Measurements from ENCODE around the gene ACER3.

The ACER3 gene

DNA sequence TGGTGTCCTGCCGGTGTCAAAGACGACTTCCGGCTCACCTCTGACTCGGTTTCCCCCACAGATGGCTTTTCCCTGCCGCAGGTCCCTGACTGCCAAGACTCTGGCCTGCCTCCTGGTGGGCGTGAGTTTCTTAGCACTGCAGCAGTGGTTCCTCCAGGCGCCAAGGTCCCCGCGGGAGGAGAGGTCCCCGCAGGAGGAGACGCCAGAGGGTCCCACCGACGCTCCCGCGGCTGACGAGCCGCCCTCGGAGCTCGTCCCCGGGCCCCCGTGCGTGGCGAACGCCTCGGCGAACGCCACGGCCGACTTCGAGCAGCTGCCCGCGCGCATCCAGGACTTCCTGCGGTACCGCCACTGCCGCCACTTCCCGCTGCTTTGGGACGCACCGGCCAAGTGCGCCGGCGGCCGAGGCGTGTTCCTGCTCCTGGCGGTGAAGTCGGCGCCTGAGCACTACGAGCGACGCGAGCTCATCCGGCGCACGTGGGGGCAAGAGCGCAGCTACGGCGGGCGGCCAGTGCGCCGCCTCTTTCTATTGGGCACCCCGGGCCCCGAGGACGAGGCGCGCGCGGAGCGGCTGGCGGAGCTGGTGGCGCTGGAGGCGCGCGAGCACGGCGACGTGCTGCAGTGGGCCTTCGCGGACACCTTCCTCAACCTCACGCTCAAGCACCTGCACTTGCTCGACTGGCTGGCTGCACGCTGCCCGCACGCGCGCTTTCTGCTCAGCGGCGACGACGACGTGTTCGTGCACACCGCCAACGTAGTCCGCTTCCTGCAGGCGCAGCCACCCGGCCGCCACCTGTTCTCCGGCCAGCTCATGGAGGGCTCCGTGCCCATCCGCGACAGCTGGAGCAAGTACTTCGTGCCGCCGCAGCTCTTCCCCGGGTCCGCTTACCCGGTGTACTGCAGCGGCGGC is 179.0 kb downstream of the ACER3 start:
- no peak for TF ChIP-seq BHLHE40 (IDR thresholded peaks at IDR 0.05; ENCODE audit: borderline replicate concordance)
- no peak for TF ChIP-seq FOXM1 (IDR thresholded peaks at IDR 0.05; ENCODE audit: borderline replicate concordance)
- no peak for TF ChIP-seq LEF1 (IDR thresholded peaks at IDR 0.05; ENCODE audit: borderline replicate concordance)
- TF ChIP-seq ELF4 (IDR thresholded peaks at IDR 0.05) = no peak
- no peak for TF ChIP-seq ARNT (IDR thresholded peaks at IDR 0.05)
- TF ChIP-seq FOXK2 (IDR thresholded peaks at IDR 0.05) = no peak
- TF ChIP-seq SP1 (IDR thresholded peaks at IDR 0.05) = no peak
- TF ChIP-seq FOXA1 (IDR thresholded peaks at IDR 0.05) = no peak
- no peak for DNase-seq (ENCODE audit: extremely low spot score)
- ChIA-PET CTCF (interaction anchor here (0.6 to 0.9 kb wide), 3 partner anchors 120 to 318 kb away, joined by 3 read pairs; no protein-coding TSS in a partner anchor), POLR2A (no interaction called here)

DNA sequence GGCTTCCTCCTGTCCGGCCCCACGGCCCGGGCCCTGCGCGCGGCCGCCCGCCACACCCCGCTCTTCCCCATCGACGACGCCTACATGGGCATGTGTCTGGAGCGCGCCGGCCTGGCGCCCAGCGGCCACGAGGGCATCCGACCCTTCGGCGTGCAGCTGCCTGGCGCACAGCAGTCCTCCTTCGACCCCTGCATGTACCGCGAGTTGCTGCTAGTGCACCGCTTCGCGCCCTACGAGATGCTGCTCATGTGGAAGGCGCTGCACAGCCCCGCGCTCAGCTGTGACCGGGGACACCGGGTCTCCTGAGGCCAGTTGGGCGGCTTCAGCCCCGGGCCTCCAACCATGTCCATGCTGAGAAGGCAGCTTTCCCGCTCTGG is 179.7 kb downstream of the ACER3 start:
- POLR2A ChIA-PET = no interaction called here
- no peak for DNase-seq (ENCODE audit: extremely low spot score)
- TF ChIP-seq LEF1 (IDR thresholded peaks at IDR 0.05; ENCODE audit: borderline replicate concordance) (no peak), HDGF (IDR thresholded peaks at IDR 0.05; ENCODE audit: borderline replicate concordance) (no peak)
- CTCF ChIA-PET = interaction anchor here (0.7 kb wide), 1 partner anchor 82 kb away, joined by 5 read pairs; no protein-coding TSS in a partner anchor

DNA sequence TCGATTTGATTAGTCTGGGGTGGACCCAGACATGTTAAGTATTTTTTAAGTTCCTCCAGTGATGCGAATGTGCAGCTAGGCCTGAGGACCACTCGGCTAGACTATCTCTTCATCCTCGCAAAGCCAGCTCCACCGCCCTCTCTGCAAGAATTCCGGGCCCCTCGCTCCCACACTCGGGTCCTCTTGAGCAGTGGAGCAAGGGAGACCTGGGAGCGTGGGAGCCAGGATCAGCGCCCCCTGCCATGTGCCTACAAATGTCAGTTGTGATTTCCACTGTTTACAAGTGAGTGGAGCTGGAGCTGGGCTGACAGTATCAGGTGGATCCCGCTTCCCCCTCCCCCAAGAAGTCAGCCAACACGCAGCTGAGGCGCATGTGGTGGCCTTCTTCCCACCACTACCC is 180.2 kb downstream of the ACER3 start:
- no peak for TF ChIP-seq HDGF (IDR thresholded peaks at IDR 0.05; ENCODE audit: borderline replicate concordance)
- TF ChIP-seq, protein P1, sequence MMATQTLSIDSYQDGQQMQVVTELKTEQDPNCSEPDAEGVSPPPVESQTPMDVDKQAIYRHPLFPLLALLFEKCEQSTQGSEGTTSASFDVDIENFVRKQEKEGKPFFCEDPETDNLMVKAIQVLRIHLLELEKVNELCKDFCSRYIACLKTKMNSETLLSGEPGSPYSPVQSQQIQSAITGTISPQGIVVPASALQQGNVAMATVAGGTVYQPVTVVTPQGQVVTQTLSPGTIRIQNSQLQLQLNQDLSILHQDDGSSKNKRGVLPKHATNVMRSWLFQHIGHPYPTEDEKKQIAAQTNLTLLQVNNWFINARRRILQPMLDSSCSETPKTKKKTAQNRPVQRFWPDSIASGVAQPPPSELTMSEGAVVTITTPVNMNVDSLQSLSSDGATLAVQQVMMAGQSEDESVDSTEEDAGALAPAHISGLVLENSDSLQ (IDR thresholded peaks at IDR 0.05) = no peak
- no peak for TF ChIP-seq ARNT (IDR thresholded peaks at IDR 0.05)
- TF ChIP-seq L3MBTL2 (conservative IDR thresholded peaks at IDR 0.05) = no peak
- no peak for TF ChIP-seq BHLHE40 (IDR thresholded peaks at IDR 0.05; ENCODE audit: borderline replicate concordance)
- no peak for TF ChIP-seq TARDBP (IDR thresholded peaks at IDR 0.05)
- no peak for TF ChIP-seq FOXM1 (IDR thresholded peaks at IDR 0.05; ENCODE audit: borderline replicate concordance)
- no peak for TF ChIP-seq ZNF384 (IDR thresholded peaks at IDR 0.05)
- no peak for TF ChIP-seq NFRKB (IDR thresholded peaks at IDR 0.05)
- no peak for TF ChIP-seq LEF1 (IDR thresholded peaks at IDR 0.05; ENCODE audit: borderline replicate concordance)
- ChIA-PET CTCF (interaction anchor here (0.7 kb wide), 1 partner anchor 82 kb away, joined by 5 read pairs; no protein-coding TSS in a partner anchor), POLR2A (no interaction called here)
- no peak for DNase-seq (ENCODE audit: extremely low spot score)

DNA sequence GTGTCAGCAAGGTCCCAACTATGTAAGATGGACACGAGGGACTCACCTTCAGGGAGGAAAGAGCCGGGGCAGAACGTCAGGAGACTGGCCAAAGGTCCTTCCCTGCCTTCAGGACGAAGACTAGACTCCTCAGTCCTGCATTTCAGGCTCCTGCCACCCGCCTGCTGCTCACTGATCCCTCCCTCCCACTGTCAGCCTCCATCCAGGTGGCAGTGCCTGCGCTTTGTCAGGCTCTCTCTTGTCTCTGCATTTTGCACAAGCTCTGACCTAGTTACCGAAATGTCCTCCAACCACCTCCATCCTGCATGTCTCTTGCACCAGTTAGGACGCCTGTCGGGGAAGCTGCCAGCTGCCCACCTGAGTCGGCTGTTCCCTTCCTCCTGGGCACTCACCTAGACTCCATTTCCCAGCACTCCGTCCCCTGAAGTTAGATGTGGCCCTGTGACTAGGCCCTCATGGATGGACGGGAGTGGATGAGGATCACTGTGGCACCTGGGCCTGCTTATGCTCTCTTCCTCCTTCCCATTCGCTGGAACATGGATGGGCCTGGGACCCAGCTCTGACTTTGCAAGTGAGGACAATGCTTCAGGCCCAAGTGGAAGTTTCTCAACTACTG is 181.5 kb downstream of the ACER3 start:
- CTCF ChIA-PET = interaction anchor here (1.1 kb wide), 1 partner anchor 8 kb away, joined by 4 read pairs; the partner anchor contains the start of gene B3GNT6
- DNase-seq (ENCODE audit: extremely low spot score) = no peak
- TF ChIP-seq LEF1 (IDR thresholded peaks at IDR 0.05; ENCODE audit: borderline replicate concordance) = no peak
- TF ChIP-seq CTBP1 (IDR thresholded peaks at IDR 0.05; ENCODE audit: borderline replicate concordance) = no peak
- no peak for TF ChIP-seq ZNF384 (IDR thresholded peaks at IDR 0.05)
- no peak for TF ChIP-seq SUZ12 (IDR thresholded peaks at IDR 0.05)
- TF ChIP-seq NFRKB (IDR thresholded peaks at IDR 0.05) = no peak
- TF ChIP-seq TARDBP (IDR thresholded peaks at IDR 0.05) = no peak
- no peak for TF ChIP-seq FOXM1 (IDR thresholded peaks at IDR 0.05; ENCODE audit: borderline replicate concordance)
- POLR2A ChIA-PET = no interaction called here

DNA sequence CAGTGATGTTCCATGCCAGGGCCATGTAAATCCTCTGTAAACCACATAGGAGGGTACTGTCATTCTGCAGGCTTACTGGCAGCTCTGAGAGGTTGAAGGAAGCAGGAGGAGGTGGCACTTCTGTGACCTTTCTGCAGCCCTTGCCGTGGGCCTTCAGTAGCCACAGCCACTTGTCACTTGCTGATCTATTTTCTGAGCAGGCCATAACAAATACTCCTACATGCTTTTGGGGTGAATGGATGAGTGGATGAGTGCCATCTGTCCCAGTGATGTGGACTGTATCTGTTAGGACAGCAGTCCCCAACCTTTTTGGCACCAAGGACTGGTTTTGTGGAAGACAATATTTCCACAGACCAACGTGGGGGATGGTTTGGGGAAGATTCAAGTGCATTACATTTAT is 183.6 kb downstream of the ACER3 start:
- ChIA-PET POLR2A (no interaction called here), CTCF (interaction anchor here (2.1 kb wide), 1 partner anchor 47 kb away, joined by 8 read pairs; no protein-coding TSS in a partner anchor)
- DNase-seq (ENCODE audit: extremely low spot score) = no peak
- TF ChIP-seq NFRKB (IDR thresholded peaks at IDR 0.05) (no peak), LEF1 (IDR thresholded peaks at IDR 0.05; ENCODE audit: borderline replicate concordance) (no peak), FOXM1 (IDR thresholded peaks at IDR 0.05; ENCODE audit: borderline replicate concordance) (no peak), BHLHE40 (IDR thresholded peaks at IDR 0.05; ENCODE audit: borderline replicate concordance) (no peak), TARDBP (IDR thresholded peaks at IDR 0.05) (no peak), ZNF384 (IDR thresholded peaks at IDR 0.05) (no peak)

DNA sequence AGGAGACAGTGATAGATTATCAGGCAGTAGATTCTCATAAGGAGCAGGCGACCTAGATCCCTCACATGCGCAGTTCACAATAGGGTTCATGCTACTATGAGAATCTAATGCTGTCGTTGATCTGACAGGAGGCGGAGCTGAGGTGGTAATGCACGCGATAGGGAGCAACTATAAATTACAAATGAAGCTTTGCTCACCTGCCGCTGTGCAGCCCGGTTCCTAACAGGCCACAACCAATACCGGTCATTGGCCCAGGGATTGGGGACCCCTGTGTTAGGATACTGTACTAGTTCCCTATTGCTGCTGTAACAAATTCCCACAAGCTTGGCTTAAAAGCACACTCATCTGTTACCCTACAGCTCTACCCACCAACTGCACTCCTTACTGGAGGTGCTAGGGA is 184.2 kb downstream of the ACER3 start:
- POLR2A ChIA-PET = no interaction called here
- TF ChIP-seq FOXA1 (IDR thresholded peaks at IDR 0.05) = no peak
- no peak for TF ChIP-seq ELF4 (IDR thresholded peaks at IDR 0.05)
- no peak for TF ChIP-seq L3MBTL2 (conservative IDR thresholded peaks at IDR 0.05)
- no peak for TF ChIP-seq NFRKB (IDR thresholded peaks at IDR 0.05)
- no peak for TF ChIP-seq SP1 (IDR thresholded peaks at IDR 0.05)
- no peak for TF ChIP-seq TARDBP (IDR thresholded peaks at IDR 0.05)
- no peak for TF ChIP-seq BHLHE40 (IDR thresholded peaks at IDR 0.05; ENCODE audit: borderline replicate concordance)
- TF ChIP-seq FOXK2 (IDR thresholded peaks at IDR 0.05) = no peak
- TF ChIP-seq HDGF (IDR thresholded peaks at IDR 0.05; ENCODE audit: borderline replicate concordance) = no peak
- no peak for TF ChIP-seq CTBP1 (IDR thresholded peaks at IDR 0.05; ENCODE audit: borderline replicate concordance)
- TF ChIP-seq SUZ12 (IDR thresholded peaks at IDR 0.05) = no peak
- TF ChIP-seq LEF1 (IDR thresholded peaks at IDR 0.05; ENCODE audit: borderline replicate concordance) = no peak
- TF ChIP-seq, protein P1 (IDR thresholded peaks at IDR 0.05) = no peak
- TF ChIP-seq ZNF384 (IDR thresholded peaks at IDR 0.05) = no peak
- TF ChIP-seq ARNT (IDR thresholded peaks at IDR 0.05) = no peak
- no peak for TF ChIP-seq FOXM1 (IDR thresholded peaks at IDR 0.05; ENCODE audit: borderline replicate concordance)
- CTCF ChIA-PET = interaction anchor here (0.7 to 2.1 kb wide), 7 partner anchors 24 to 311 kb away, joined by 3 to 10 read pairs (median 3); no protein-coding TSS in a partner anchor
- DNase-seq (ENCODE audit: extremely low spot score) = no peak

Data from HEK293T (cell line).